GM12873 (cell line): ENCODE measurements around the gene SERPINE1.

Source experiments
- CTCF ChIP-seq: IDR thresholded peaks from 2 replicates; pipeline ENCODE4 v1.5.1; 2012; ENCODE audit warnings: low read depth, mild to moderate bottlenecking, moderate library complexity, low read length, control low read depth; ENCODE audit not compliant: insufficient read depth; ENCODE audit errors: missing control alignments

Gene SERPINE1

GRCh38 chr7:101159696-101160674 is 33.1 kb downstream of the SERPINE1 start:
- no peak for TF ChIP-seq CTCF

DNA sequence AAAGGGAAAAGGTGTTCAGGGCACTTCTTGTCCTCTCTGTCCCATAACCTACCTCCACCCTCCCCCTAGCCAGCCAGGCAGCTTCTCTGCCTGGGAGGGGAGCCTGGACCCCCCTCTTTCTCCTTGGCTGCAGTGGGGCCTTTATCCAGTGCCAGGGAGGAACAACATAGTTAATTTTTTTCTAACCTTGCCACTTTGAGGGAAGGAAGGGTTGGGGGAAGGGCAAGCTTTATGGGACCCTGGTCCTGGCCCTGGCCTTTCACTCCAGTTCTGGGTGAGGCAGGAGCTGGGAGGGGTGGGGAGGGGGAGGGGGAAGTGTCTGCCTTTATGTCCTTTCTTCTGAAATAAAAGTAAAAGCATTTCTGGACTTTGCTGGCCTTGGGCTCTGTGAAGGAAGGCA is 34.0 kb downstream of the SERPINE1 start:
- no peak for TF ChIP-seq CTCF

- no peak for TF ChIP-seq CTCF
Observed at GRCh38 chr7:101161692-101162471, 35.0 kb downstream of the SERPINE1 start.

DNA sequence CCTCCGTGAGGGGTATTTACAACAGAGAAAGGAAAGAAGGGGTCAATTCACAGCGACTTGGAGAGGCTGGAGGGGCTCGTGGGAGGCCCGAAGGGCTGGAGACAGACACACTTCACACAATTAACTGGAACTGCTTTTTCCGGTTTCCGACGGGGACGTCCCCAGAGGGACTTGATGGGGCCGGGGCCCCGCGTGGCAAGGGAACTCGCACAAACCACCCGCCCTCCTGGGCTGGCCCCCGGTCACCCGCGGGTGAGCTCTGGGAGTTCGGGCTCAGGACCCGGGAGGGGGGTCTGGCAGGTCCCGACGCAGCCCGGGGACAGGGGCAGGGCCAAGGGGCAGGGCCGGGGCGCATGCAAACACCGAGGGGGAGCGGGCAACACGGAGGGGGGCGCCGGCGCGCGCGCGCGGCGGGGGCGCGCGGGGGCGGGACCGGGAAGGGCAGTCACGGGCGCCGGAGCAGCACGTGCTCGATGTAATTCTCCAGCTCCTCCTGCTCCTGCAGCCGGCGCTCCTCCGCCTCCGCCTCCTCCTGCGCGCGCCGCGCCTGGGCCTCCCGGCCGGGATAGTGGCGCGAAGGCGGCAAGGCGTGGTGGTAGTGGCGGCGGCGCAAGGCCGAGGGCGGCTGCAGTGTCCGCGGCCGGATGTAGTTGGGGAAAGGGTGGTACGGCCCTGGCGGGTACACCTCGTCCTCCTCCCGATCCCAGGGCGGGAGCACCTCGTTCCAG is 35.8 kb downstream of the SERPINE1 start:
- TF ChIP-seq CTCF, result no peak

- TF ChIP-seq CTCF, result no peak
Observed at GRCh38 chr7:101163279-101164070, 36.6 kb downstream of the SERPINE1 start.

DNA sequence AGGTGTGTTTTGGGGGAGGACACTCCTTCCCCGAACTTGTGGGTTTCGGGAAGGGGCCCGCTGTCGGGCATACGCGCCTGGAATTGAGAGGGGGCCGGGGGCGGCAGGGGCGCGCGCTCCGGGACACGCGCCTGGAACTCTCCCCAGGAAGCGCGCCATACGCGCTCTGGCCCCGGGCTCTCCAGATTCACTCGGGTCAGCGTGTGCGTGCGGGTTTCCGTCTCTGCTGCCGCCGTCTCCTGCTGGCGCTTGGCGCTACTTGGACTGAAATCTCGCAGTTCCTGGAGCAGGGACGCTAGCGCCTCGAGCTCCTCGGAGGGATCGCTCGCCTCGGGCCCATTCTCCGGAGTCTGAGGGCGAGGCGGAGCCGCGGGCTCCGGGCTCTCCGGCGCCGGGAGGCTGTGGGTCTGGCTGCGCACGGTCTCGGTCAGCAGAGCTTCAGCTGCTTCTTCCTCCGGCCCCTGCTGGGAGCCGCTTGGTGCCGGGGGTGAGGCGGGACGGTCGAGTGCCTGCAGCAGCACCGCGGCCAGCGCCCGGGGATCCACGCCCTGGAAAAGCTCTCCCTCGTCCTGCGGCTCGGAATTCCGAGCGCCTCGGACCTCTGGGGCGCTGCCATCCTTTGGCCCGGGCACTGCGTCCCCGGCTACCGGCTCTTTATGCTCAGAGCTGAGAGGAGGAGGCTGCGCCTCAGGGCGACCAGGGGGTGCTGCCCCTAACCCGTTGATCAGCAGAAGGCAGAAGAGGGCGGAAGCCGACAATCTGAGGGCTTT is 37.4 kb downstream of the SERPINE1 start:
- TF ChIP-seq CTCF, result no peak
